ENCODE data around the gene GOLT1A.

DNA sequence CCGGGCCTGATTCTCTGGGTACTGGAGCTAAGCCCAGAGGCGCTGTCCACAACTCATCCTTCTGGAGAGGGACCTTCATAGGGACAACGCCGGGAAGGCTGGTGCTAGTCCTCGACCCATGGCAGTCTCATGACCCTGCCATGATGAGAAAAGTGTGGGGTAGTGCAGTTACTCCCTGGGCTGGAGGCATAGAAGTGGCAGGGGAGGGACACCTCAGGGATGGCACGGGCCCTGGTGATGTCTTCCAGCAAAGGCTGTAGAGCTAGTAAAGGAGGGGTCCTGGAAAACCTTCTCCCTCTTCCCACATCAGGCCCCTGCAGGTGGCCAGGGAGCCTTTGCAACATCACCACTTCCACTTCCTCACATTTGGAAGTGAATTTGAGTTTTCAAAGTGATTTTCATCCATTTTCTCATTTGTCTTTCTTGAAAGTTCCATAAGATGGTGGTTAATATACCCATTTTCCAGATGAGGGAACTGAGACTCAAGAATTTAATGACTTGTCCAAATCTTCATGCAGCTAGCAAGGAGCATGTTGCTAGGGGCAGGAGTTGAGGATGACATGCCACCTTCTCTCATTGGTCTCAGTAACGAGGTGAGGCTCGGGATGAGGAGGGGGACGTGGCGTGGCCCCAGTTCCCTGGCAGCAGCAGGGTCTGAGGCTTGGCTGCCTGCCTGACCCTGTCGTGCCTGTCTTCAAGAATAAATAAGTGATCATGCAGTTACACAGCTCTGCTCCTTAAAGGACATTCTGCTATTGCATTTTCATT lies 3.3 kb upstream of the GOLT1A start:
- TF ChIP-seq POLR2A (IDR thresholded peaks at IDR 0.05; ENCODE audit: low read length) (no peak), GATA1 (IDR thresholded peaks at IDR 0.05; ENCODE audit: low read depth, low read length) (no peak)
